Endothelial cell of umbilical vein (primary cell): ENCODE data around the gene GPLD1. TPM values are rescaled to one million over a fixed set of nuclear protein-coding genes. Genes with fewer than 3 reads are reported as not detected.

Experiments used
- BruUV-seq: library from RNA; stranded (reverse); fragments of 400-500 nt; replicated peaks from 2 replicates; lab custom pipeline; 2021; lab: Mats Ljungman, UMichigan
- CTCF ChIA-PET: fragments of 300-600, 350-600 bp; sonication (Branson Sonifier 250); formaldehyde crosslinking; loops from one replicate; lab custom pipeline; 2021; ENCODE audit warnings: antibody characterized with exemption, inconsistent platforms; lab: Charles Lee
- POLR2A ChIA-PET: fragments of 300-600, 350-600 bp; sonication (Branson Sonifier 250); formaldehyde crosslinking; loops from one replicate; lab custom pipeline; 2021; ENCODE audit warnings: antibody characterized with exemption, inconsistent platforms; lab: Charles Lee
- DNase-seq: peaks from one replicate; pipeline ENCODE4 v3.0.0-alpha.2; 2011; ENCODE audit warnings: low read depth, low spot score
- FAIRE-seq: peaks from 2 replicates; lab custom pipeline; 2011; peaks lifted over from hg19 to GRCh38; lab: Jason Lieb, UNC
- H2AFZ ChIP-seq: 2 replicates; pipeline ENCODE4 v1.6.0; 2012; ENCODE audit warnings: low read depth, low read length, control low read depth, inconsistent platforms
- H3K27ac ChIP-seq: 2 replicates; pipeline ENCODE4 v1.5.1; 2011; ENCODE audit warnings: low read depth, mild to moderate bottlenecking, control low read depth, low read length, moderate library complexity; ENCODE audit not compliant: insufficient read depth
- H3K27me3 ChIP-seq, 2 experiments: 2 replicates each; pipeline versions ENCODE4 v1.6.0 to v1.6.1; 2011; ENCODE audit warnings: low read length in 2 of 2, mixed read lengths in 1 of 2; ENCODE audit not compliant: control insufficient read depth in 2 of 2, insufficient read depth in 2 of 2
- H3K36me3 ChIP-seq, 2 experiments: 2 replicates in 1 of 2; 3 replicates in 1 of 2; pipeline ENCODE4 v1.5.1; 2011; ENCODE audit warnings: low read length in 2 of 2, mild to moderate bottlenecking in 1 of 2, moderate library complexity in 1 of 2; ENCODE audit not compliant: control insufficient read depth in 2 of 2, insufficient read depth in 2 of 2; ENCODE audit errors: extremely low read depth in 1 of 2
- H3K4me1 ChIP-seq: 3 replicates; pipeline ENCODE4 v1.5.1; 2011; ENCODE audit warnings: mild to moderate bottlenecking, low read length; ENCODE audit not compliant: control insufficient read depth, insufficient read depth; ENCODE audit errors: extremely low read depth
- H3K4me2 ChIP-seq: 2 replicates; pipeline ENCODE4 v1.6.1; 2011; ENCODE audit warnings: low read length, control low read depth, mixed read lengths; ENCODE audit not compliant: insufficient read depth
- H3K4me3 ChIP-seq, 3 experiments: fragments of 200-600 bp in 1 of 3; sonication (generic), shearing (Covaris generic) in 1 of 3; replicated peaks in 1 of 3; 2 replicates each; pipeline ENCODE4 v1.5.1; 2011 to 2016; ENCODE audit warnings: control low read depth in 3 of 3, low read length in 3 of 3, mild to moderate bottlenecking in 2 of 3, inconsistent platforms in 1 of 3, low read depth in 1 of 3, moderate library complexity in 1 of 3; ENCODE audit not compliant: insufficient read depth in 1 of 3
- H3K79me2 ChIP-seq: 2 replicates; pipeline ENCODE4 v1.6.0; 2012; ENCODE audit warnings: low read length, inconsistent platforms; ENCODE audit not compliant: control insufficient read depth, insufficient read depth
- H3K9ac ChIP-seq: replicated peaks from 2 replicates; pipeline ENCODE3; 2011; ENCODE audit warnings: low read length, control low read depth; ENCODE audit not compliant: insufficient read depth; ENCODE audit errors: extremely low read depth
- H3K9me1 ChIP-seq: replicated peaks from 3 replicates; pipeline ENCODE4 v1.6.0; 2011; ENCODE audit warnings: mild to moderate bottlenecking, low read length; ENCODE audit not compliant: control insufficient read depth, insufficient read depth; ENCODE audit errors: extremely low read depth
- H3K9me3 ChIP-seq: replicated peaks from 2 replicates; pipeline ENCODE4 v1.5.1; 2012; ENCODE audit warnings: low read length, inconsistent platforms; ENCODE audit not compliant: control insufficient read depth, insufficient read depth
- H4K20me1 ChIP-seq: replicated peaks from 2 replicates; pipeline ENCODE3; 2011; ENCODE audit warnings: mild to moderate bottlenecking, low read length; ENCODE audit not compliant: control insufficient read depth, insufficient read depth; ENCODE audit errors: extremely low read depth
- EZH2 ChIP-seq: IDR thresholded peaks from 2 replicates; pipeline ENCODE4 v1.6.1; 2012; ENCODE audit warnings: borderline replicate concordance, low read depth, mild to moderate bottlenecking, moderate library complexity, low read length, inconsistent platforms; ENCODE audit not compliant: severe bottlenecking
- FOS ChIP-seq: IDR thresholded peaks from 2 replicates; pipeline ENCODE4 v1.6.1; 2011; ENCODE audit warnings: mild to moderate bottlenecking, low read length, moderate library complexity, borderline replicate concordance; ENCODE audit not compliant: insufficient read depth
- GATA2 ChIP-seq: IDR thresholded peaks from 2 replicates; pipeline ENCODE4 v1.7.0; 2011; ENCODE audit warnings: low read depth, mild to moderate bottlenecking, moderate library complexity, mixed read lengths, low read length; ENCODE audit not compliant: insufficient read length, insufficient read depth
- JUN ChIP-seq: IDR thresholded peaks from 2 replicates; pipeline ENCODE4 v1.6.1; 2011; ENCODE audit warnings: borderline replicate concordance, low read depth; ENCODE audit not compliant: insufficient read length, insufficient read depth
- MAX ChIP-seq: IDR thresholded peaks from 2 replicates; pipeline ENCODE4 v1.6.1; 2011; ENCODE audit not compliant: insufficient read depth, insufficient read length
- MYC ChIP-seq: IDR thresholded peaks from one replicate; pipeline ENCODE4 v1.6.1; 2011; ENCODE audit warnings: mild to moderate bottlenecking, low read depth, low read length
- POLR2A ChIP-seq: IDR thresholded peaks from 2 replicates; pipeline ENCODE4 v1.6.1; 2012; ENCODE audit warnings: low read depth, mild to moderate bottlenecking, control low read depth, low read length
- POLR2AphosphoS5 ChIP-seq: IDR thresholded peaks from 2 replicates; pipeline ENCODE4 v1.6.1; 2012; ENCODE audit warnings: low read depth, mild to moderate bottlenecking, control low read depth, low read length, moderate library complexity; ENCODE audit not compliant: insufficient read depth
- dilution Hi-C: fragments of 300-500 bp; cut with MboI; formaldehyde crosslinking; loops from one replicate; pipeline ENCODE4 v1.15.0; 2019; ENCODE audit warnings: low sequenced_read_pairs; ENCODE audit not compliant: extremely low pct_ligation_motif_present
- intact Hi-C: fragments of 100-400 bp; cut with micrococcal nuclease; formaldehyde crosslinking; loops from one replicate; pipeline ENCODE4 v1.10.0; 2022
- polyA plus RNA-seq, 4 experiments: library from polyadenylated mRNA; depleted of rRNA in 3 of 4; stranded (reverse) in 3 of 4; unstranded in 1 of 4; fragments of >200 nt; gene quantifications; 2 replicates each; pipeline versions ENCODE4 v1.2.1 to v1.2.3, GENCODE V29; 2011 to 2012; ENCODE audit warnings: missing spikeins in 1 of 4
- total RNA-seq: library from RNA; stranded (reverse); gene quantifications from 2 replicates; pipeline ENCODE4 v1.2.3, GENCODE V29; 2021
- TF ChIP-seq, protein P1 (sequence below), 2 donors: IDR thresholded peaks; 1 replicate in 1 of 2; 2 replicates in 1 of 2; pipeline ENCODE4 v1.5.1; 2011; ENCODE audit warnings: low read length in 2 of 2, mild to moderate bottlenecking in 2 of 2, moderate library complexity in 2 of 2, control low read depth in 1 of 2, inconsistent platforms in 1 of 2, low read depth in 1 of 2; ENCODE audit not compliant: insufficient read depth in 1 of 2; ENCODE audit errors: extremely low read depth in 1 of 2

Gene GPLD1
- total and polyA plus RNA-seq, 2 donors (not counting 3 experiments of a cell fraction or from before 2014, with no cell fraction given), result 0.03 to 0.53 TPM

GRCh38 chr6:24451581-24452388 is 37.6 kb downstream of the GPLD1 start:
- Histone ChIP-seq H3K4me2 (no peak overlapping the region), H3K9ac (no peak overlapping the region), H3K27ac (no peak overlapping the region), H3K36me3 (no peaks in the 10 kb centered on the region), H4K20me1 (no peaks in the 10 kb centered on the region), H3K4me3 (no peak overlapping the region), H3K9me3 (no peaks in the 10 kb centered on the region), H2AFZ (no peak overlapping the region), H3K4me1 (no peaks in the 10 kb centered on the region), H3K27me3 (no peaks in the 10 kb centered on the region), H3K9me1 (no peaks in the 10 kb centered on the region), H3K79me2 (no peaks in the 10 kb centered on the region)
- intact Hi-C loops, result no loop called here
- TF ChIP-seq, protein P1, sequence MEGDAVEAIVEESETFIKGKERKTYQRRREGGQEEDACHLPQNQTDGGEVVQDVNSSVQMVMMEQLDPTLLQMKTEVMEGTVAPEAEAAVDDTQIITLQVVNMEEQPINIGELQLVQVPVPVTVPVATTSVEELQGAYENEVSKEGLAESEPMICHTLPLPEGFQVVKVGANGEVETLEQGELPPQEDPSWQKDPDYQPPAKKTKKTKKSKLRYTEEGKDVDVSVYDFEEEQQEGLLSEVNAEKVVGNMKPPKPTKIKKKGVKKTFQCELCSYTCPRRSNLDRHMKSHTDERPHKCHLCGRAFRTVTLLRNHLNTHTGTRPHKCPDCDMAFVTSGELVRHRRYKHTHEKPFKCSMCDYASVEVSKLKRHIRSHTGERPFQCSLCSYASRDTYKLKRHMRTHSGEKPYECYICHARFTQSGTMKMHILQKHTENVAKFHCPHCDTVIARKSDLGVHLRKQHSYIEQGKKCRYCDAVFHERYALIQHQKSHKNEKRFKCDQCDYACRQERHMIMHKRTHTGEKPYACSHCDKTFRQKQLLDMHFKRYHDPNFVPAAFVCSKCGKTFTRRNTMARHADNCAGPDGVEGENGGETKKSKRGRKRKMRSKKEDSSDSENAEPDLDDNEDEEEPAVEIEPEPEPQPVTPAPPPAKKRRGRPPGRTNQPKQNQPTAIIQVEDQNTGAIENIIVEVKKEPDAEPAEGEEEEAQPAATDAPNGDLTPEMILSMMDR (IDR thresholded peaks at IDR 0.05; ENCODE audit: extremely low read depth in 1 of 2, insufficient read depth in 1 of 2, low read depth in 1 of 2, low read length in 2 of 2), result no peak
- TF ChIP-seq GATA2, result no peak
- TF ChIP-seq MYC, result no peak
- TF ChIP-seq MAX, result no peak
- TF ChIP-seq JUN, result no peak
- TF ChIP-seq POLR2AphosphoS5, result no peak
- TF ChIP-seq EZH2, result no peak
- no peak for TF ChIP-seq FOS
- no peak for TF ChIP-seq POLR2A
- ChIA-PET CTCF (interaction anchor here (0.6 kb wide), 1 partner anchor 27 kb away, joined by 3 read pairs; no protein-coding TSS in a partner anchor), POLR2A (no interaction called here)
- BruUV-seq, result no TSS peak
- no peak for DNase-seq
- dilution Hi-C loops, result no loop called here
- no peak for FAIRE-seq
